A204.1 (cell line): ENCODE results near the gene ADARB1.

Experiments
- FAIRE-seq: peaks from 2 replicates; lab custom pipeline; 2012; peaks lifted over from hg19 to GRCh38; lab: Jason Lieb, UNC

ADARB1 gene

GRCh38 chr21:45207839-45208626, 133.7 kb downstream of the ADARB1 start:
- no peak for FAIRE-seq

DNA sequence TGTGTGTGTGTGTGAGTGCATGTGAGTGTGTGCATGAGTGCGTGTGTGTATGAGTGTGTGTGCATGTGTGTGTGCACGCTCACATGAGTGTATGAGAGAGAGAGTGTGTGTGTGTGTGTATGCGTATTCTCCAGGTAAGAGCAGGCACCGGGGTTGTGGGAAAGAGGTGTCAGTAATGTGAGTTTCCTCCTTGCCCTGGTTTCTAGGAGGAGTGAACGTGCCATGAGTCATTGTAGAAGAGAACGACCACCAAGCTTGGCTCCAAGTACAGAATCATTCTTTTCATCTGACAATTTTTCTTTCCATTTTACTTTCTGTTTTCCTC, 134.2 kb downstream of the ADARB1 start:
- no peak for FAIRE-seq

GRCh38 chr21:45209046-45209445, 134.7 kb downstream of the ADARB1 start:
- no peak for FAIRE-seq

DNA sequence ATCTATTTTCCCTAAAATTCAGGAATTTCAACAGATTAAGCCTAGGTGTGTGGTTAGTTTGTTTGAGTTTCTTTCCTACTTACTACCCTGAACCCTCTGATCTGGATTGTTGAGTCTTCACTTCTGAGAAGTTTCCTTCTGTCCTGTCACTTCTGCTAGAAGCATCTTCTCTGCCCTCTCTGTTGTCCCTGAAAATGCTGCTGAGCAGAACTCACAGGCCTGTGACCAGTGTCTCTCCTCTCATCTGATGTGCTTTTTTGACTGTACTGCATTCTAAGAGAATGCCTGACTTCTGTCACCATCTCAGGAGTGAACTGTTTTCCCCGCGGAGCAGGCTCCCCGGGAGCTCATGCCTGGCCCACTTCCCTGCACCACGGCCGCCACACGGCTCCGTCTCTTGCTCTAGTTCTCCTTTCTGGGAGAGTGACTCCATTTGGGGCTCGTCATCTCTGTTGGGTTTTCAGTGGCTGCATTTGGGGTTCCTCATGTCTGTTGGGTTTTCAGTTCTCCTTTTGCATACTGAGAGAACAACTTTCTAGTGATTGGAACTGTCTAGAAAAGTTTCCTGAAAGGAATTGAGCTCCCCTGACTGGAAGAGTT, 135.4 kb downstream of the ADARB1 start:
- FAIRE-seq: no peak

DNA sequence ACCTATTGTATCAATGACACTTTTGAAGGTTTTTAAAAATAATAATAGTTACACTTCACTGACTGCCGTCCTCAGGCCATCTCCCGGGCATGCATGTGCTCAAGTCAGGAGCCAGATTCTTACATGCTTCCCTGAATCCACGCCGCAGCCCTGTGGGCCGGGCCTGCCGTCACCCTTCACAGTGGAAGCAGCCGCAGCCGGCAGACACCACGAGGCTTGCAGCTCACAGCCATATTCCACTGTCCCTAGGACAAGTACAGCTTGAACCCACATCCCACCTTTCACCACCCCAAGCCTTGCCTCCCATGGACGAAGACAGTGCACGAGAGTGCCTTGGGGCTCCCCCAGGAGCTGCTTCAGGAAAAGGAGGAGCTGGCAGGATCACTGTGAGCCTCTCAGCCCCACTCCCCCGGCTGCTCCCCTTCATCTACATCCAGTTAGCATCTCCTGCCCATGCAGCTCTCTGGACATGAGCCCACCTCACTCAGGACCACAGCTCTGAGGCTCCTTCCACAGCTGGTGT, 136.1 kb downstream of the ADARB1 start:
- no peak for FAIRE-seq

DNA sequence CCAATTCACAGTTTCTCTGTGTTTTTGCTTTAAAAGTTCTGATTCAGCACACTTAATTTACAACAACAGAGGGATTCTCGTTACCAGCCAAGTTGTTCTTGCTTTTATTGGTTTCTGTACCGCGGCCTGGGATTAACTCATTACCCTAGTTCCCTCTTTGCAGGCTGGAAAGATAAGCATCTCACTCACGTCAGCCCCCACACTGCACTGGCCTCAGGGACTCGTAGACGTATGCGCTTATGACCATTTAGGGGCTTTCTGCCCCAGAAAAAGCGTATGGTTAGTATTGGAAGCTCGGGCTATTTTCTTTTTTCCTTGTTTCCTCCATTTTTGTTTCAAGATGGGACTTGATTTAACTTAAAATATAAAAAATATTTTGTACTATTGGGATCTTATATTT, 137.3 kb downstream of the ADARB1 start:
- no peak for FAIRE-seq

- FAIRE-seq: no peak
These were observed 139.0 kb downstream of the ADARB1 start for GRCh38 chr21:45213392-45213791.

GRCh38 chr21:45215213-45215612, 140.8 kb downstream of the ADARB1 start:
- no peak for FAIRE-seq

DNA sequence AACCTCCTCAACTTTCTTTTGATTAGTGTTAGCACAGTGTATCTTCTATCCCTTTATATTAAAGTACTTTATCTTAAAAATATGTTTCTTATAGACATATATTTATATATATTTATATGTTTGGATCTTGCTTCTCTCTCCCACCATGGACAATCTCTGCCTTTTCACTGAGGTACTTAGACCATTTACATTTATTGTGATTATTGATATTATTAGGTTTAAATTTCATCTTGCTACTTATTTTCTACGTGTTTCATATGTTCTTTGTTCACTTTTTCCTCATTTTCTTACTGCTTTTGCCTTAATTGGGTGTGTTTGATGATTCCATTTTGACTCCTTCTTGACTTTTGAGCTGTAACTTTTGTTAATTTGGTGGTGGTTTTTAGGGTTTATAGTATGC, 142.6 kb downstream of the ADARB1 start:
- FAIRE-seq: no peak

DNA sequence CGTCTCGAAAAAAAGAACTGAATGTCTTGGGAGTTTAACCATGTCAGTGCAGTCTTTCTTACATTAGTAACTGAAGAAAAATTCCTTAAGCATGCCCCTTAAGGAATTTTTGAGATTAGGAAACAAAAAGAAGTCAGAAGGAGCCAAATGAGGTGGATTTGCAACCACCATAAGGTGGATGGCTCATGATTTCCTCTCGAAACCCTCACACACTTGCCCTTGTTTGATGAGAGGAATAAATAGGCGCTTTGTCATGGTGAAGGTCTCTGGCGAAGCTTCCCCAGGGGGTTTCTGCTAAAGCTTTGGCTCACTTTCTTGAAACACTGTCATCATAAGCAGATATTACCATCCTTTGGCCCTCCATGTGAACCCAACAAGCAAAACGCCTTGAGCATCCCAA, 145.1 kb downstream of the ADARB1 start:
- no peak for FAIRE-seq

DNA sequence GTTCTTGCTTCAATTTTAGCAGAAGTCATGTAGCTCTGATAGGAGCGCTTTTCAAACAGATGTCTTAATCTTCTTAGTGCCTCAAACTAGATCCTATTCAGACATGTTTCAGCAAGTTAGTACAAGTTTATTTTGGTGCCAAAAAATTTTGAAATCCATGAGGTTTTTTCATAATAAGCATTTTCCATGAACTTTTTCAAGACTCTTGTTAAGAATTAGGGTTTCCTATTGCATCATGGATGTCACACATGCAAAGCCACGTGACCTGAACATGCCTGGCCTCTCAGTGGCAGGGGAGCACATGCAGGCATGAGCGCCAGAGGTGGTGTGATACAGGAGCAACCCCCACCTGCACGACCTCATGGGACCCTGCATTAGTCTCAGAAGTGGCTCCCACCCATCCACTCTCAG, 145.7 kb downstream of the ADARB1 start:
- no peak for FAIRE-seq

GRCh38 chr21:45220714-45221490, 146.5 kb downstream of the ADARB1 start:
- no peak for FAIRE-seq

- no peak for FAIRE-seq
These were observed 147.6 kb downstream of the ADARB1 start for GRCh38 chr21:45222001-45222400.

- no peak for FAIRE-seq
These were observed 149.1 kb downstream of the ADARB1 start for GRCh38 chr21:45223236-45224185.

DNA sequence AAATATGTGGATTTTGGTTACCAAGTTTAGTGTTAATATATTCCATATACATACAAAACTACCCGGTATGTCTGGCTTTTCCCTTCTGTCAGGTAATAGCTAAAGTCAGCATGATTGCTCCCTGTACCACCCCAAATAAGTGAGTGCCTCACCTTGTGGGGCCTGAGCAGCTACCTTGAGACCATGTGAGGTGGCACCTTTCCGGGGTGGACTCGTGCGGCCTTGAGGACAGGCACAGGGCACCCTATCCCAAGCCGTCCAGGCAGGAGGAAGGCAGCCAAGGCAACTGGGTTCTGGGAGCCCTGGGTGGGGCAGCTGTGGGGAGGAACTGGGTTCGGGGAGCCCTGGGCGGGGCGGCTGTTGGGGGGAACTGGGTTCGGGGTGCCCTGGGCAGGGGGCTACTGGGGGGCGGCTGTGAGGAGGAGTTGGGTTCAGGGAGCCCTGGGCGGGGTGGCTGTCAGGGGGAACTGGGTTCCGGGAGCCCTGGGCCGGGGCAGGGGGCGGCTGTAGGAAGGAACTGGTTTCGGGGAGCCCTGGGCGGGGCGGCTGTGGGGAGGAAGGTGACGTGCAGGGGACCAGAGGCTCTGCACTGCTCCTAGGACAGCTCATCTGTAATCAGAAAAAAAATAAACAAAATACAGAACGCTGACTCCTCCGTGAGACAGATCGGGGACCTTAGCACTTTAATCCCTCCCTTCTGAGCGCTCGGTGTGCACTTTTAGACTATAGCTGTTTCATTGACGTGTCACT, 150.0 kb downstream of the ADARB1 start:
- FAIRE-seq: no peak

- no peak for FAIRE-seq
These were observed 150.8 kb downstream of the ADARB1 start for GRCh38 chr21:45225041-45225740.

DNA sequence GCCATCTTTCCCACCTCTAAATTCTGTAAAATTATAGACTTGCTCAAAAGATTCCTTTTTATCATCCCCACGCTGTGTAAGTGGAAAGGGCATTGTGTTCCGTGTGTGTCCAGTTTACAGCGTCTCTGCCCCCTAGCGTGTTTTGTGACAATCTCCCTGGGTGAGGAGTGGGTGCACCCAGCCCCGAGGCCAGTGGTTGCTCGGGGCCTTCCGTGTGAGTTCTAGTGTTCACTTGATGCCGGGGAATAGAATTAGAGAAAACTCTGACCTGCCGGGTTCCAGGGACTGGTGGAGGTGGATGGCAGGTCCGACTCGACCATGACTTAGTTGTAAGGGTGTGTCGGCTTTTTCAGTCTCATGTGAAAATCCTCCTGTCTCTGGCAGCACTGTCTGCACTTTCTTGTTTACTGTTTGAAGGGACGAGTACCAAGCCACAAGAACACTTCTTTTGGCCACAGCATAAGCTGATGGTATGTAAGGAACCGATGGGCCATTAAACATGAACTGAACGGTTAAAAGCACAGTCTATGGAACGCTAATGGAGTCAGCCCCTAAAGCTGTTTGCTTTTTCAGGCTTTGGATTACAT, 151.5 kb downstream of the ADARB1 start:
- FAIRE-seq: no peak

DNA sequence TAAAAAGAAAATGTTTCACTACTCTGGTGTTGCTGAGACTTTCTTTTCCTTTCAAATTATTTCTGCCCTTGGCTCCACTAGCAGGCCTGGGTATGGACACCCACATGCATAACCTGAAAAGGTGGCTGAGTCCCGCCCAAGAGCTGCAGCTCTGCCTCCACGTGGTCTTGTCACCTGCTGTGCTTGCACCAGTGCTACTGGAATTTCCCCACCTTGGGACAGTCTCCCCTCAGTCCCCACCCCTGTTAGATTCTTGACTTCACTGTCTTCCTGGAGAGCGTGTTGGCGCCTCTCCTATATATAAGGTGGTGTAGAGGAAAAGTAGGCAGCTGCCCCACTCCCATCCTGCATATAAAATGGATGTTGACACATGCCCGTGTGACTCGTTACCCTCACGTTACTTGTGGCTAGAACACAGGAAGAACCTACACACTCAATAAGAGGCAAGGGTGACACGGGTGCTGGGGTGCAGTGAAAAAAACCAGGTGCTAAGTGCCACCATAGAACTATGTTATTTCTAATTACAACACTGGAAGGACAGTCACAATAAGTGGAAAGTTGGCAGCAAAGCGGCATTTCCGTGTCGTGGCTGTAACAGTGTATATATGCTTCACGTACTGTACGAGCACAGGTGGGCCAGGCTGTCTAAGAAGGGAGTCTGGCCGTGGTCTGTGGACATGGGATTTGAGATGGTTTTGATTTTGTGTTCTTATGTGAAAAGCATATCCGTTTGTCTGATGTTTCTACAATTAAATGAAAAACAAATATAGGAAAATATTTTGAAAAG, 152.4 kb downstream of the ADARB1 start:
- FAIRE-seq: no peak

DNA sequence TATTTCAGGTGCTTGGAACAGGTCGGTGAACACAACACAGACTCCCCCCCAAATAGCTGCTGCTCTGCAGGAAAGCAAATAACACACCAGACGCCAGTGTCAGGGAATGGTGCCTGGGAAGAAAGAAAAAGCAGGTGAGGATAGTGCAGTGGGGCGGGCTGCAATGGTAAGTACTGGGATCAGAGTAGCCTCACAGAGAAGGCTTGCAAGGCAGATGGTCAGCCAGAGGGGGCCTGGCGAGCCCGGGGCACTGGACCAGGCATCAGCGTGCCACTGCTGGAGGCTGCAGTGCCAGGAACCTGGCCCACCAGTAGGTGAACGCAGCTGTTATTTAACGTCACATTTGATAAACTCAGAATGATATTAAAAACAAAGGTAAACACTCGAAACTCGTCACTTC, 153.4 kb downstream of the ADARB1 start:
- FAIRE-seq: no peak
